NCI-H460 (cell line): ENCODE results near the gene SSTR5. TPM values are rescaled to one million over a fixed set of nuclear protein-coding genes. Genes with fewer than 3 reads are reported as not detected.

Experiments used
- DNase-seq: peaks from one replicate; pipeline ENCODE4 v3.0.0-alpha.2; 2016; ENCODE audit warnings: low read depth; ENCODE audit errors: extremely low read depth
- total RNA-seq: library from RNA; depleted of rRNA; stranded (reverse); fragments of >200 nt; shearing (Covaris generic); gene quantifications from 2 replicates; pipeline ENCODE4 v1.2.3, GENCODE V29; 2014

Gene SSTR5
- total RNA-seq, 1 experiment from 2014 or later = 0.40 TPM

GRCh38 chr16:1038932-1039331, 33.6 kb upstream of the SSTR5 start:
- no peak for DNase-seq

- DNase-seq = no peak
Measured at GRCh38 chr16:1039762-1040161, 32.8 kb upstream of the SSTR5 start.

- no peak for DNase-seq
Measured at GRCh38 chr16:1040346-1040745, 32.2 kb upstream of the SSTR5 start.

- DNase-seq = no peak
Measured at GRCh38 chr16:1042049-1042744, 30.4 kb upstream of the SSTR5 start.

- no peak for DNase-seq
Measured at GRCh38 chr16:1042866-1043265, 29.7 kb upstream of the SSTR5 start.

- DNase-seq = no peak
Measured at GRCh38 chr16:1043881-1044451, 28.6 kb upstream of the SSTR5 start.

GRCh38 chr16:1044460-1045309, 27.9 kb upstream of the SSTR5 start:
- peak; percentile 33 for DNase-seq

- no peak for DNase-seq
Measured at GRCh38 chr16:1045310-1045992, 27.1 kb upstream of the SSTR5 start.

GRCh38 chr16:1045993-1046911, 26.3 kb upstream of the SSTR5 start:
- DNase-seq = no peak

GRCh38 chr16:1047123-1047522, 25.4 kb upstream of the SSTR5 start:
- no peak for DNase-seq

GRCh38 chr16:1047801-1048200, 24.7 kb upstream of the SSTR5 start:
- DNase-seq = no peak

GRCh38 chr16:1048442-1049112, 24.0 kb upstream of the SSTR5 start:
- peak; percentile 51 for DNase-seq

- no peak for DNase-seq
Measured at GRCh38 chr16:1049113-1049975, 23.2 kb upstream of the SSTR5 start.

- DNase-seq = no peak
Measured at GRCh38 chr16:1049976-1050247, 22.6 kb upstream of the SSTR5 start.

- no peak for DNase-seq
Measured at GRCh38 chr16:1050516-1050915, 22.0 kb upstream of the SSTR5 start.

GRCh38 chr16:1050921-1051320, 21.6 kb upstream of the SSTR5 start:
- DNase-seq = no peak

GRCh38 chr16:1051446-1051845, 21.1 kb upstream of the SSTR5 start:
- no peak for DNase-seq

GRCh38 chr16:1052721-1053120, 19.8 kb upstream of the SSTR5 start:
- DNase-seq = no peak

GRCh38 chr16:1053121-1053521, 19.4 kb upstream of the SSTR5 start:
- DNase-seq = no peak
